Stimulated activated CD8-positive, alpha-beta memory T cell treated with anti-CD3 and anti-CD28 coated beads, Interleukin-15, amount 100 ng/mL, for 4 hours (primary cell): ENCODE results near the gene DCAF10.
A peak's percentile ranks its signal among the peaks of the same experiment; 100 is the strongest.
"Not testable (repeated sequence)": the region's sequence is repeated elsewhere in the genome, so short reads cannot be mapped to it uniquely, and the experiment has no call there.

ENCODE experiments used
- DNase-seq, 2 donors: peaks; one replicate each; pipeline ENCODE4 v3.0.0-alpha.2; 2020; ENCODE audit warnings: low read depth in 2 of 2

DCAF10 gene

GRCh38 chr9:37870081-37870798, 69.6 kb downstream of the DCAF10 start:
- DNase-seq = no peak

DNA sequence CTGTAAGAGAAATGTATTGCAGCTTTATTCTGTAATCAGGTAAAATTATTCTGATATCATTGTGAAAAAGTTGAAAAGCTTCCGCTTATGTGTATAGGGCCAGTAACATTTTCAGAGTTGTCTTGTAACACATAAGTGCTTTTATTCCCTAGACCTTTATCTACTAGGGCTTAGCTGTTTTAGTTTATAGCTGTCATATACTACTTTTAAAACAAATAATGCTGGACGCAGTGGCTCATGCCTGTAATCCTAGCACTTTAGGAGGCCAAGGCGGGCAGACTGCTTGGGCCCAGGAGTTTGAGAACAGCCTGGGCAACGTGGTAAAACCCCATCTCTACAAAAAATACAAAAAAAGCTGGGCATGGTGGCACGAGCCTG, 70.2 kb downstream of the DCAF10 start:
- DNase-seq = no peak

GRCh38 chr9:37873955-37874354, 73.4 kb downstream of the DCAF10 start:
- no peak for DNase-seq

DNA sequence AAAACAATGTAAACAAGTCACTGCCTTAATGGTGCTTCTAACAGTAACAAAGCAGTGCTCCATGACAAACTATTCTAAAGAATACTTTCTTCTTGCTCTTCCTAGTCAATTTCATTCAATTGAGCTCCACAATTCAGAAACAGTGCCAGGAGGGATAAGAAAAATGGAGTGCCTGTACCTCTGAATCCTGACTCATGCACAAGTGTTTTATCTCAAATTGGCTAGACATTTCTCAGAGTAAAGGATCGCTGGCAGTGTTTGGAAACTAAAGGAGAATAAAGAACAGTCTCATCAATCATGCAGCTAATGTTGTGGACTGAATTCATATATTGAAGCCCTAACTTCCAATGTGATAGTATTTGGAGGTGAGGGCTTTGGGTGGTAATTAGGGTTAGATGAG, 75.8 kb downstream of the DCAF10 start:
- no peak for DNase-seq

DNA sequence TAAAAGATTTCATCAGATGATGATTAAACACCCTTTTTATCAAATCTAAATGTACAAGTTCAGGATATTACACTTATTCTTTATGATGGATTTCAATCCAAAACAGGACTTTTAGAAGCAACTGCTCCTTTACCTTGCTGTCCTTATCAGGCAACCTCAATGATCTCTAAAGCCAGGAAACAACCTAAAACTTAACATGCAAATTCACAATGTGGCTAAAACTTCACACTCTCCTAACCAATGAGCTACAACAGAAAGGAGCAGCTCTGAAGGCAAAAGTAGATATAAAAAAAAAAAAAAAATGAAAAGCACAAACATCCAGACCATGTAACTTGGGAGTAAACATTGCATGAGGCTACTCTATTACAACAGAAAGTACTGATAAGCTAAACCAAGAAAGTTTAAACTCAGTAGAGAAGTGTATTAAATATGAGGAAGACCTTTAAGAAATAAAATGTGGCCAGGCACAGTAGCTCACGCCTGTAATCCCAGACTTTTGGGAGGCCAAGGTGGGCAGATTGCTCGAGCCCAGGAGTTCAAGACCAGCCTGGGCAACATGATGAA, 80.4 kb downstream of the DCAF10 start:
- no peak for DNase-seq

DNA sequence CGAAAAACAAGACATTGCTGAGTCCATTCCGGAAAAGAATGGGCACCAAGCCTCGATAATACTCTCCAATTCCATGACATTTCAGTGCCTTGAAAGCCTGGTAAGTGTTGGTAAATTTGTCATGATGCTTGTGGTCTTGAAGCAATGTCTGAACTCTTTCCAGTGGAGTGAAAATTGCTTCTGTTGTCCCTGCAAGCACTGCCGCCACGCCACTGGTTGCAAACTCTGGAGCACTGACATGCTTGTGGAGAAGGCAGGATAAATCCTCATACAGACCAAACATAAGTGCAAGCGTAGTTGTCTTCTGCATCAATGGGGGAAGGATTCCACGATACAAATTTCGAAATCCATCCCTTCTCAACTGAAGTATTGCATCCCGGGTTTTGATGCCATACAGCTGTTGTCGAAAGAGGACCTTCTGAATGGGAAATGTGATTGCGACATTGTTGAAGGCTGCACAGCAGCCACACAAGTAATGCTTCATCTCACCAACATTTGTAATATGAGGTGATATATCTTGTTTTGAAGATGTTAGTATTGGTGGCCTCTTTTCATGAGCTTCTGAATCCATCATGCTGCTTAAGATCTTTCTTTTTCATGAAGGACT, 87.5 kb downstream of the DCAF10 start:
- not testable (repeated sequence) for DNase-seq

- DNase-seq = no peak
Observed at GRCh38 chr9:37889536-37889935, 88.9 kb downstream of the DCAF10 start.

GRCh38 chr9:37891042-37891441, 90.4 kb downstream of the DCAF10 start:
- not testable (repeated sequence) for DNase-seq

DNA sequence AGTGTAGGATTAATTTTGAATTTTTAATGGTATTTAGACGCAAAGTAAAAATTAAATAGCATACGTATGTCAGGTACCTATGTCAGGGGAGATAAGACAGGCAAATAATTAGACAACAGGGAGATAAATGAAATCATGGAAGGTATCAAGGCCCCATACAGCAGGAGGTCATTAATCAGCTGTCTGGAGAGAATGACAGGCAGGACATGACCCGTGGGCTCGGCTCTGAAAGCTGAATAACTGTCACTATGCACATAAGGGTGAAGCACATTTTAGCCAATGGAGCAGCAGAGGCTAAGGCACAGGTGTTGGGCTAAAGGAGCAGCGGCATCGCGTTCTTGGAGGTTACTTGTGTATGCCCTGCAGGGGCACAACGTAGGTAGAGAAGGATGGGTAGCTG, 91.5 kb downstream of the DCAF10 start:
- DNase-seq = no peak

DNA sequence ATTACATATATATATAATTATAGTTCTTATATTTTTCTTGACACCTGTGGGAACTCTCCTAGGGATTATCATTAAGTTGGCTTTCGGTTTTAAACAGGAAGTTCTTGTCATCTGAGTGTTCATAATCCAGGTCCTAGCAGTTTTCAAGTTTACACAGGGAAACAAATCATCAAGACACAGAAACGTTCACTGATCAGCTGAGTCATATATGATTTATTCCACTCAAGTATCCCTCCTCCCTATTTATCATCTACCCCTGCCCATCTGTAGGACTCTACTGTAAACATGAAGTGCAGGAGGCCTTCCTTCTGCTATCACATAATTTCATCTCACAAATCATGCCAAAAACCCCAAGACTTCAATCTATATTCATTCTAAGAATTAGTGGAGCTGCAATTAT, 97.1 kb downstream of the DCAF10 start:
- no peak for DNase-seq

- DNase-seq = no peak
Observed at GRCh38 chr9:37899041-37899440, 98.4 kb downstream of the DCAF10 start.

GRCh38 chr9:37902131-37902530, 101.5 kb downstream of the DCAF10 start:
- no peak for DNase-seq

GRCh38 chr9:37902796-37903646, 102.4 kb downstream of the DCAF10 start:
- DNase-seq = no peak

DNA sequence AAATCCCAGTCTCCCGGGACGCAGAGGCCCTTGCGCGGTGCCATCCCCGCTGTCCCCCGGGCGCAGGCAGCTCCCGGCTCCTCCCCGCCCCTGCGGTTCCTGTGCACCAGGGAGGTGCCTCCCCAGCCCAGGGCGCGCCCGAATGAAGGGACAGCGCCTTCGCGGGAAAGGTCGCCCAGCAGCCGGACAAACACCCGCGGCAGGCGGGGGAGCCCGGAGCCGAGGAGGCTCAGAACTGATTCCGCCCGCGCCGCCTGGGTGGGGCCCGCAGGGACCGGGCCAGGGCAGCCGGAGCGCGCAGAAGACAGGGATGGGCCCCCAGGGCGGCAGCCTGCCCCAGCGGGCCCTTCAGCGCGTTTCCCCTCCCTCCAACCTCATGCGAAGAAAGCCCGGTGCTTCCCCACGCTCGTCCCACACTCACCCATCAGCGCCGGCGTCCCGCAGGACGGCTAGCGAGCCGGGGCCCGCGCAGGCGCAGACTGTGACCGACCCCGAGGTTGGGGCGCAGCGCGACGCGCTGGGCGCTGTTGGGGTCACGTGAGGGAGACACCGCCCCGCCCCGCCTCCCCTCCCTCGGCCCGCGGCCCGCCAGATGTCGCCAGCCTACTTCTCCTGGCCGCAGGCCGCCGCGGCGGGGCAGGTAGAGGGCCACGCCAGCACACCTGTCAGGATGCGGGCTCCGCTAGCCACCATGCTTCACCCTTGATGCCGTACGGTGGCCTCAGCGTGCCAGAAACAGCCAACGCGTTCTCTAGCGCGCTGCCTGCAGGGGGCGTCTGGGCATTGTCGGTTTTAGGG, 103.2 kb downstream of the DCAF10 start, which contains the start of gene SLC25A51:
Gene SLC25A51, minus strand, starts transcription at position 481 of the 798 bp plus-strand sequence. CDS start 15,577 bp downstream, outside the sequence.
- peak; percentile 88 to 89 for DNase-seq

DNA sequence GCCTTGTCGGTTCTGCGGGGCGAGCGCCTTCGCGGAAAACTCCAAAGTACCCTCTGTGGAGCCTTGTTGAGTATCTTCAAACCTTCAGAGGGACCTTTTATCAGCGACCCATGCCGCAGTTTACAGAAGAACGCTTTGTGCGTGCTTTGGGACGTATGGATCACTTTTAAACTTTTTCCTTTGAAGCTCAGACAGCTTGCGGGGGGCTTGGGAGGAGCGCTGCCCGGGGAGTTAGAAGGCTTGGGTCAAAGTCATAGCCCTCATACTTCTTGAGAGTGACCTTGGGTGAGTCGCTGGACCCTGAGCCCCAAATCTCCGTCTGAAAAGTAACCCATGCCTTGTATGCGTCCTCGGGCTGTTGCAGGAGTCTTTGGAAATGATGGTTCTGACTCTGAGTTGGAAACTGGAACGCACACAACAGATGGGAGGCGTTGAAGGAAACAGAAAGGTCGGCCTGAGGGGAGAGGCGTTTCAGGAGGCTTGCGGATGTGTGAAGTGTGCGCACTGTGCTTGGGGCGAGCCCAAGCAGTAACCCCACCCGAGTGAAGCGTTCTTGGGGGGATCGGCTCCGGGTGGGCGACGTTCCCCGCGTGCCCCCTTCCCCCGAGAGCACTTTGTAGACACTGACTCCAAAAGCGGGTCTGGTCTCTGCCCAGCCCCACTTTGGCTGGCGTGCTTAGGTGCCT, 104.0 kb downstream of the DCAF10 start:
- DNase-seq = no peak

- no peak for DNase-seq
Observed at GRCh38 chr9:37905131-37905505, 104.5 kb downstream of the DCAF10 start.

GRCh38 chr9:37905776-37906175, 105.2 kb downstream of the DCAF10 start:
- DNase-seq = no peak

DNA sequence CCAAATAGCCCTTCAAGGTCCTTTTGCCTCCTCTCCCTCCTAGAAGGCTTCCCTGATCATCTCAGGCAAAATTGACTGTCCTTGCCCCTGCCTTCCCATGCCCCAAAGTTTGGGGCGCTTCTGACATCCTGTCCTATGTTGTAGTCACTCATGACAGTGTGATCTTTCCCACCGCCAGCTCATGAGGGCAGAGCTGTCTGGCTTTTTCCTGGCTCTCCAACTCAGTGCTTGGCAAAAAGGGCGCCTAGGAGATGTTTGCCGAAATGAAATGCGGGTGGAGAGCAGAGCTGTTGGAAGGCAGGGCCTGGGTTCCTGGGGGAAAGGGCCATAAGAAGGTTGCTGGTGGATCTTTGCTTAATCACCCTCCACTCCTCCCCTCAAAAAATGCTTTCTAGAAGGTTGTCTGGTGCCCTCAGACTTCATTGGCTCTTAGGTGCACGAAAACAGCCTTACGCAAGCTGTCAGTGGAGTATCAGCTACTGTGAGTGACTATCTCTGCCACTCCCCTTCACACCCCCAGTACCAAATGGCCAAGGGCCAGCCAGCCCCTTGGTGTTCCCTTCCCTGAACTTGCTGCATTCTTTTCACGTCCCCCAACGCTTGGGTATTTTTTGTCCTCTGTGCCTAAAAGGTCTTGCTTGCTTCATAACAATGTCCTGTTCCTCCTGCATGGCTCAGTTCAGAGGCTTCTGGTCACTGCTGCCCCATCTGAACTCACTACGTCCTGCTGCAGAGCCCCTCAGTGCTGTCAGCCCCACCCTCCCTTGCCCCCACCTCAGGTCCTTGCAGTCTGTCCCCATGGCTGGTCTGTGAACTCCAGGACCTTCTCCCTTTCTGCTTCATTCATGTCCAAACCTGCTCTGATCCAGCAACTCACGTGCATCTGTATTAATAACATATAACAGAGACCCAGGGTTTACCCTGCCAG, 106.0 kb downstream of the DCAF10 start:
- DNase-seq = no peak

GRCh38 chr9:37908283-37908682, 107.7 kb downstream of the DCAF10 start:
- no peak for DNase-seq

- no peak for DNase-seq
Observed at GRCh38 chr9:37908698-37909186, 108.1 kb downstream of the DCAF10 start.
